ENCODE measurements around the gene VPS45.

GRCh38 chr1:150028322-150028721, 39.3 kb upstream of the VPS45 start:
- TF ChIP-seq ARNTL (CRISPR knock-in tag; IDR thresholded peaks at IDR 0.05; ENCODE audit: borderline replicate concordance, low read depth): no peak
- TF ChIP-seq GLIS3 (CRISPR knock-in tag; IDR thresholded peaks at IDR 0.05): no peak

Data from SK-N-SH treated with all-trans-retinoic acid at 6 μM for 48 hours (cell line).